GM12878 (cell line): ENCODE data around the gene SYTL5. TPM values are rescaled to one million over a fixed set of nuclear protein-coding genes. Genes with fewer than 3 reads are reported as not detected.

ENCODE experiments used
- ATAC-seq: fragments of 200-7000 bp; cut with Tn5 transposase; 3 replicates; pipeline ENCODE4 v1.9.1; 2020; ENCODE audit warnings: mild to moderate bottlenecking, moderate library complexity
- BruUV-seq: library from RNA; stranded (reverse); fragments of 400-500 nt; replicated peaks from 2 replicates; lab custom pipeline; 2021; lab: Mats Ljungman, UMichigan
- CTCF ChIA-PET: fragments of 300-600 bp; sonication (Branson Sonifier 250); formaldehyde crosslinking; extraction: SDS; loops from one replicate; lab custom pipeline; 2021; ENCODE audit warnings: inconsistent platforms; lab: Yijun Ruan, JAX
- POLR2A ChIA-PET: fragments of 350-600 bp; formaldehyde crosslinking; extraction: SDS; loops from one replicate; lab custom pipeline; 2021; ENCODE audit warnings: inconsistent platforms; lab: Charles Lee
- RAD21 ChIA-PET: fragments of 300-600 bp; sonication (Branson Sonifier 250); formaldehyde crosslinking; loops from one replicate; lab custom pipeline; 2023; ENCODE audit warnings: antibody characterized with exemption; ENCODE audit not compliant: unreplicated experiment; lab: Charles Lee
- SMC1A ChIA-PET: fragments of 300-600 bp; sonication (Branson Sonifier 250); formaldehyde crosslinking; loops from one replicate; lab custom pipeline; 2023; ENCODE audit not compliant: unreplicated experiment, uncharacterized antibody; lab: Charles Lee
- DNase-seq: peaks from one replicate; pipeline ENCODE4 v3.0.0-alpha.2; 2011; ENCODE audit warnings: low read depth, low spot score
- FAIRE-seq: peaks from 3 replicates; lab custom pipeline; 2011; peaks lifted over from hg19 to GRCh38; lab: Jason Lieb, UNC
- H2AFZ ChIP-seq: 2 replicates; pipeline ENCODE4 v1.6.0; 2011; ENCODE audit warnings: low read depth, low read length, control low read depth; ENCODE audit not compliant: control insufficient read depth
- H3K27ac ChIP-seq: 2 replicates; pipeline ENCODE4 v1.5.1; 2011; ENCODE audit warnings: control low read depth; ENCODE audit not compliant: control insufficient read depth, insufficient read depth
- H3K27me3 ChIP-seq, 2 experiments: replicated peaks in 1 of 2; 2 replicates each; pipeline versions ENCODE4 v1.6.0 to v1.6.1; 2011; ENCODE audit warnings: low read length in 1 of 2; ENCODE audit not compliant: control insufficient read depth in 2 of 2, insufficient read depth in 2 of 2
- H3K36me3 ChIP-seq, 2 experiments: 2 replicates each; pipeline ENCODE4 v1.5.1; 2011; ENCODE audit warnings: low read length in 1 of 2; ENCODE audit not compliant: control insufficient read depth in 2 of 2, insufficient read depth in 2 of 2
- H3K4me1 ChIP-seq: 2 replicates; pipeline ENCODE4 v1.6.1; 2011; ENCODE audit warnings: mild to moderate bottlenecking, low read length, moderate library complexity, mixed read lengths; ENCODE audit not compliant: control insufficient read depth, insufficient read depth
- H3K4me2 ChIP-seq: 2 replicates; pipeline ENCODE4 v1.6.0; 2011; ENCODE audit warnings: control low read depth; ENCODE audit not compliant: control insufficient read depth, insufficient read depth
- H3K4me3 ChIP-seq: fragments of 200-600 bp; sonication (generic); 2 replicates; pipeline ENCODE4 v1.5.1; 2016
- H3K79me2 ChIP-seq: 2 replicates; pipeline ENCODE4 v1.6.0; 2011; ENCODE audit warnings: low read length; ENCODE audit not compliant: control insufficient read depth, insufficient read depth
- H3K9ac ChIP-seq: 2 replicates; pipeline ENCODE4 v1.8.0; 2011; ENCODE audit warnings: low read length, control low read depth, mixed read lengths; ENCODE audit not compliant: control insufficient read depth, insufficient read depth
- H3K9me3 ChIP-seq: replicated peaks from 3 replicates; pipeline ENCODE4 v1.5.1; 2011; ENCODE audit warnings: mild to moderate bottlenecking, low read length; ENCODE audit not compliant: control insufficient read depth, insufficient read depth
- H4K20me1 ChIP-seq: 2 replicates; pipeline ENCODE4 v1.6.0; 2011; ENCODE audit not compliant: control insufficient read depth, insufficient read depth
- CHD1 ChIP-seq: IDR thresholded peaks from 2 replicates; pipeline ENCODE4 v1.6.1; 2012; ENCODE audit warnings: low read depth, low read length, improper control_type of control experiment
- CREM ChIP-seq: IDR thresholded peaks from 2 replicates; pipeline ENCODE4 v1.6.1; 2014; ENCODE audit warnings: antibody characterized with exemption, low read depth
- ETV6 ChIP-seq, 2 experiments: fragments of 450-650 bp in 1 of 2; IDR thresholded peaks in 1 of 2; conservative IDR thresholded peaks in 1 of 2; 2 replicates each; pipeline ENCODE4 v1.6.1; 2014; ENCODE audit warnings: antibody characterized with exemption in 1 of 2, borderline replicate concordance in 1 of 2, low read depth in 1 of 2, mild to moderate bottlenecking in 1 of 2, moderate library complexity in 1 of 2
- JUND ChIP-seq: IDR thresholded peaks from 2 replicates; pipeline ENCODE4 v1.6.1; 2012; ENCODE audit warnings: low read depth, mild to moderate bottlenecking, low read length, improper control_type of control experiment, moderate library complexity
- MEF2B ChIP-seq: fragments of 450-650 bp; IDR thresholded peaks from 2 replicates; pipeline ENCODE4 v1.6.1; 2018; ENCODE audit warnings: mild to moderate bottlenecking, moderate library complexity; ENCODE audit not compliant: partially characterized antibody, poor library complexity, severe bottlenecking
- SIN3A ChIP-seq: IDR thresholded peaks from 2 replicates; pipeline ENCODE4 v1.6.1; 2012; ENCODE audit warnings: low read depth, low read length, improper control_type of control experiment
- SIX5 ChIP-seq: IDR thresholded peaks from 2 replicates; pipeline ENCODE4 v1.6.1; 2011; ENCODE audit warnings: mild to moderate bottlenecking, low read depth, low read length, moderate library complexity; ENCODE audit not compliant: severe bottlenecking
- ZNF384 ChIP-seq: IDR thresholded peaks from 2 replicates; pipeline ENCODE4 v1.6.1; 2012; ENCODE audit warnings: low read depth, mild to moderate bottlenecking, low read length, improper control_type of control experiment, borderline replicate concordance
- WGBS: methylation state at CpG from one replicate; pipeline ENCODE4 v1.1.6; 2016; ENCODE audit warnings: low lambda C conversion rate; ENCODE audit not compliant: insufficient replicate concordance, insufficient coverage; ENCODE audit errors: missing lambda C conversion rate; 5-methylcytosine and 5-hydroxymethylcytosine counted together
- in situ Hi-C: fragments of 300-500 bp; cut with MboI; formaldehyde crosslinking; loops from 9 replicates; pipeline ENCODE4 v1.14.3; 2018; ENCODE audit warnings: mixed read lengths
- intact Hi-C: fragments of 100-400 bp; cut with micrococcal nuclease; formaldehyde crosslinking; loops from one replicate; pipeline ENCODE4 v1.14.2; 2022; ENCODE audit not compliant: unreplicated experiment
- polyA plus RNA-seq, 11 experiments: library from polyadenylated mRNA; depleted of rRNA in 4 of 11; unstranded in 6 of 11; stranded (reverse) in 5 of 11; fragments of >200 nt; fragmentation: Nextera tagmentation in 4 of 11; fragmentation: Illumina TruSeq in 1 of 11; extraction: Ambion mirVana in 4 of 11; extraction: Trizol in 1 of 11; gene quantifications; 1 replicate in 1 of 11; 2 replicates in 10 of 11; pipeline versions ENCODE4 v1.2.1 to v1.2.3, GENCODE V29; 2011 to 2016; ENCODE audit warnings: inconsistent platforms in 2 of 11, missing spikeins in 2 of 11, low read depth in 1 of 11
- total RNA-seq, 4 experiments: library from RNA; depleted of rRNA in 3 of 4; stranded (reverse); fragments of >200 nt in 3 of 4; fragmentation: Illumina TruSeq in 1 of 4; extraction: Trizol in 1 of 4; gene quantifications; 2 replicates each; pipeline versions ENCODE4 v1.2.1 to v1.2.3, GENCODE V29; 2013 to 2021
- TF ChIP-seq, protein P1 (sequence below): IDR thresholded peaks from 2 replicates; pipeline ENCODE4 v1.6.1; 2012; ENCODE audit warnings: mild to moderate bottlenecking, low read depth, low read length
- TF ChIP-seq, protein P2 (sequence below): IDR thresholded peaks from 2 replicates; pipeline ENCODE4 v1.6.1; 2011; ENCODE audit warnings: borderline replicate concordance, low read depth, mild to moderate bottlenecking, moderate library complexity, low read length; ENCODE audit not compliant: insufficient read depth, poor library complexity, severe bottlenecking
- TF ChIP-seq, protein P3 (sequence below): IDR thresholded peaks from 2 replicates; pipeline ENCODE4 v1.6.1; 2011; ENCODE audit warnings: low read depth, mild to moderate bottlenecking, low read length, moderate library complexity, borderline replicate concordance; ENCODE audit errors: extremely low read depth
- TF ChIP-seq, protein P4 (sequence below): IDR thresholded peaks from 2 replicates; pipeline ENCODE4 v1.6.1; 2012; ENCODE audit warnings: low read depth, low read length, improper control_type of control experiment

The SYTL5 gene
- total and polyA plus RNA-seq, 10 of the 15 experiments (the other 5 are each of a cell fraction or from before 2014, with no cell fraction given), result 0.01 to 0.20 (median 0.04) TPM; not detected in 3

DNA sequence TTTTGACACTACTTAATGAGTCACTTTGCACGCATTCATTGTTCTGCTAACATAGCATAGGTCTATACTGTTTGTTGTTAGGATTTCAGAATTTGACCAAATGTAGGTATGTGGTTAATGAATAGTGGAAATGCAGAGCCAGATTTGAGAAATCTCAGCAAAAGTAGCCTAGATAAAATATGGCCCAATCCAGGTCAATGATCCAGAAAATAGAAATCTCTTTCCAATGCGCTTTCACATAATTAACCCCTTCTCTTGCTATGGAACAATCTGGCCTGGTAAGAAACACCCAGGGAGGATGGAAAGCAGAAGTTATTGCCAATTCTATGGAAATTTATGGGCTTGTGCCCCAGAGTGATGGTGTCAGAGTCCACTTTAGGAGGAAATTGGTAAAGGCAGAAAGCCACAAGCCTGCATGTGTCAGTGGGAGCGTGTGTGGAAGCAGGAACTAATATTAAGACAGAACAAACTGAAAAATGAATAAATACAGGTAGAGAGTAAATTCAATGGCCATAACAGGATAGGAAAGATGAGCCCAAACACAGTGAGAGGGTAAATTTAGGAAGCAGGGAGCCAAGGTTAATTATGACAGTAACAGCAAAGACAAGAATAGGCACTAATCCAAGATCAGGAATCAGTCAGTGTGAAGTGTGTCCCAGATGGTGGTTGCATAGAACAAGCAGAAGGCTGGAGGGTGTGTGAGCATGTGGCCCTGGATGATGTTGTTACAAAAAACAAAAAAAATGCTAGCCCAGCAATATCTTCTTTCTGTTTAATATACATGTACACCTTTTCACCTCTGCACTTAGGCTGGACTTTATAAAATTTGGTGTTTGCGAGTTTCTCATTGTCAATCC, 102.9 kb downstream of the SYTL5 start:
- BruUV-seq, result no TSS peak
- no peaks in the 10 kb centered on the region for H3K36me3 ChIP-seq
- SMC1A ChIA-PET, result interaction anchor here (0.7 to 1.6 kb wide), 3 partner anchors 10 to 58 kb away, joined by 3 to 5 read pairs (median 4); no protein-coding TSS in a partner anchor
- H3K9ac ChIP-seq, result no peak overlapping the region
- 24% methylated on average over 4 of the region's 4 CpGs for WGBS
- CTCF ChIA-PET, result no interaction called here
- H3K4me1 ChIP-seq, result no peaks in the 10 kb centered on the region
- POLR2A ChIA-PET, result no interaction called here
- intact Hi-C loops, result loop anchor here (10.0 kb wide), 1 partner anchor 166 kb away; no protein-coding TSS in a partner anchor
- RAD21 ChIA-PET, result no interaction called here
- H4K20me1 ChIP-seq, result no peaks in the 10 kb centered on the region
- no peak overlapping the region for H2AFZ ChIP-seq
- no peaks in the 10 kb centered on the region for H3K79me2 ChIP-seq
- FAIRE-seq, result no peak
- H3K27ac ChIP-seq, result no peak overlapping the region
- no peak overlapping the region for H3K4me2 ChIP-seq
- no peak for ATAC-seq
- in situ Hi-C loops, result no loop called here
- H3K9me3 ChIP-seq, result no peaks in the 10 kb centered on the region
- no peaks in the 10 kb centered on the region for H3K27me3 ChIP-seq
- H3K4me3 ChIP-seq, result no peak overlapping the region
- DNase-seq, result no peak
- TF ChIP-seq CHD1 (no peak), ETV6 (conservative IDR thresholded peaks at IDR 0.05 in 1 of 2, IDR thresholded peaks at IDR 0.05 in 1 of 2; ENCODE audit: borderline replicate concordance in 1 of 2, low read depth in 1 of 2) (no peak), CREM (no peak), SIN3A (no peak), JUND (no peak), SIX5 (no peak), MEF2B (no peak), ZNF384 (no peak)
- TF ChIP-seq, protein P1, sequence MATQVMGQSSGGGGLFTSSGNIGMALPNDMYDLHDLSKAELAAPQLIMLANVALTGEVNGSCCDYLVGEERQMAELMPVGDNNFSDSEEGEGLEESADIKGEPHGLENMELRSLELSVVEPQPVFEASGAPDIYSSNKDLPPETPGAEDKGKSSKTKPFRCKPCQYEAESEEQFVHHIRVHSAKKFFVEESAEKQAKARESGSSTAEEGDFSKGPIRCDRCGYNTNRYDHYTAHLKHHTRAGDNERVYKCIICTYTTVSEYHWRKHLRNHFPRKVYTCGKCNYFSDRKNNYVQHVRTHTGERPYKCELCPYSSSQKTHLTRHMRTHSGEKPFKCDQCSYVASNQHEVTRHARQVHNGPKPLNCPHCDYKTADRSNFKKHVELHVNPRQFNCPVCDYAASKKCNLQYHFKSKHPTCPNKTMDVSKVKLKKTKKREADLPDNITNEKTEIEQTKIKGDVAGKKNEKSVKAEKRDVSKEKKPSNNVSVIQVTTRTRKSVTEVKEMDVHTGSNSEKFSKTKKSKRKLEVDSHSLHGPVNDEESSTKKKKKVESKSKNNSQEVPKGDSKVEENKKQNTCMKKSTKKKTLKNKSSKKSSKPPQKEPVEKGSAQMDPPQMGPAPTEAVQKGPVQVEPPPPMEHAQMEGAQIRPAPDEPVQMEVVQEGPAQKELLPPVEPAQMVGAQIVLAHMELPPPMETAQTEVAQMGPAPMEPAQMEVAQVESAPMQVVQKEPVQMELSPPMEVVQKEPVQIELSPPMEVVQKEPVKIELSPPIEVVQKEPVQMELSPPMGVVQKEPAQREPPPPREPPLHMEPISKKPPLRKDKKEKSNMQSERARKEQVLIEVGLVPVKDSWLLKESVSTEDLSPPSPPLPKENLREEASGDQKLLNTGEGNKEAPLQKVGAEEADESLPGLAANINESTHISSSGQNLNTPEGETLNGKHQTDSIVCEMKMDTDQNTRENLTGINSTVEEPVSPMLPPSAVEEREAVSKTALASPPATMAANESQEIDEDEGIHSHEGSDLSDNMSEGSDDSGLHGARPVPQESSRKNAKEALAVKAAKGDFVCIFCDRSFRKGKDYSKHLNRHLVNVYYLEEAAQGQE, result no peak
- TF ChIP-seq, protein P2, sequence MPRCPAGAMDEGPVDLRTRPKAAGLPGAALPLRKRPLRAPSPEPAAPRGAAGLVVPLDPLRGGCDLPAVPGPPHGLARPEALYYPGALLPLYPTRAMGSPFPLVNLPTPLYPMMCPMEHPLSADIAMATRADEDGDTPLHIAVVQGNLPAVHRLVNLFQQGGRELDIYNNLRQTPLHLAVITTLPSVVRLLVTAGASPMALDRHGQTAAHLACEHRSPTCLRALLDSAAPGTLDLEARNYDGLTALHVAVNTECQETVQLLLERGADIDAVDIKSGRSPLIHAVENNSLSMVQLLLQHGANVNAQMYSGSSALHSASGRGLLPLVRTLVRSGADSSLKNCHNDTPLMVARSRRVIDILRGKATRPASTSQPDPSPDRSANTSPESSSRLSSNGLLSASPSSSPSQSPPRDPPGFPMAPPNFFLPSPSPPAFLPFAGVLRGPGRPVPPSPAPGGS, result no peak
- TF ChIP-seq, protein P3, sequence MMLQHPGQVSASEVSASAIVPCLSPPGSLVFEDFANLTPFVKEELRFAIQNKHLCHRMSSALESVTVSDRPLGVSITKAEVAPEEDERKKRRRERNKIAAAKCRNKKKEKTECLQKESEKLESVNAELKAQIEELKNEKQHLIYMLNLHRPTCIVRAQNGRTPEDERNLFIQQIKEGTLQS, result no peak
- TF ChIP-seq, protein P4, sequence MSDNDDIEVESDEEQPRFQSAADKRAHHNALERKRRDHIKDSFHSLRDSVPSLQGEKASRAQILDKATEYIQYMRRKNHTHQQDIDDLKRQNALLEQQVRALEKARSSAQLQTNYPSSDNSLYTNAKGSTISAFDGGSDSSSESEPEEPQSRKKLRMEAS, result no peak
